Ishikawa (cell line): Measurements from ENCODE around the gene PLCD3.

Source experiments
- CEBPB ChIP-seq: IDR thresholded peaks from 2 replicates; pipeline ENCODE4 v1.6.1; 2012
- CREB1 ChIP-seq: IDR thresholded peaks from 2 replicates; pipeline ENCODE4 v1.6.1; 2012; ENCODE audit warnings: low read depth
- EGR1 ChIP-seq: IDR thresholded peaks from 2 replicates; pipeline ENCODE4 v1.6.1; 2012
- EP300 ChIP-seq: IDR thresholded peaks from 2 replicates; pipeline ENCODE4 v1.6.1; 2012; ENCODE audit warnings: borderline replicate concordance
- NFIC ChIP-seq: IDR thresholded peaks from 2 replicates; pipeline ENCODE4 v1.6.1; 2012
- RAD21 ChIP-seq: IDR thresholded peaks from 2 replicates; pipeline ENCODE4 v1.6.1; 2012; ENCODE audit warnings: low read depth
- TAF1 ChIP-seq: IDR thresholded peaks from 2 replicates; pipeline ENCODE4 v1.6.1; 2012; ENCODE audit warnings: low read depth, mild to moderate bottlenecking
- TCF12 ChIP-seq: IDR thresholded peaks from 2 replicates; pipeline ENCODE4 v1.6.1; 2012; ENCODE audit warnings: low read depth
- TEAD4 ChIP-seq: IDR thresholded peaks from 2 replicates; pipeline ENCODE4 v1.6.1; 2012
- YY1 ChIP-seq: IDR thresholded peaks from 2 replicates; pipeline ENCODE4 v1.6.1; 2012; ENCODE audit warnings: low read depth
- ZBTB7A ChIP-seq: IDR thresholded peaks from 2 replicates; pipeline ENCODE4 v1.6.1; 2012; ENCODE audit warnings: low read depth
- TF ChIP-seq, protein P1 (sequence below): IDR thresholded peaks from 2 replicates; pipeline ENCODE4 v1.6.1; 2012; ENCODE audit warnings: low read depth, mild to moderate bottlenecking
- TF ChIP-seq, protein P2 (sequence below): IDR thresholded peaks from 2 replicates; pipeline ENCODE4 v1.6.1; 2012
- TF ChIP-seq, protein P3 (sequence below): IDR thresholded peaks from 2 replicates; pipeline ENCODE4 v1.6.1; 2012

PLCD3 gene

DNA sequence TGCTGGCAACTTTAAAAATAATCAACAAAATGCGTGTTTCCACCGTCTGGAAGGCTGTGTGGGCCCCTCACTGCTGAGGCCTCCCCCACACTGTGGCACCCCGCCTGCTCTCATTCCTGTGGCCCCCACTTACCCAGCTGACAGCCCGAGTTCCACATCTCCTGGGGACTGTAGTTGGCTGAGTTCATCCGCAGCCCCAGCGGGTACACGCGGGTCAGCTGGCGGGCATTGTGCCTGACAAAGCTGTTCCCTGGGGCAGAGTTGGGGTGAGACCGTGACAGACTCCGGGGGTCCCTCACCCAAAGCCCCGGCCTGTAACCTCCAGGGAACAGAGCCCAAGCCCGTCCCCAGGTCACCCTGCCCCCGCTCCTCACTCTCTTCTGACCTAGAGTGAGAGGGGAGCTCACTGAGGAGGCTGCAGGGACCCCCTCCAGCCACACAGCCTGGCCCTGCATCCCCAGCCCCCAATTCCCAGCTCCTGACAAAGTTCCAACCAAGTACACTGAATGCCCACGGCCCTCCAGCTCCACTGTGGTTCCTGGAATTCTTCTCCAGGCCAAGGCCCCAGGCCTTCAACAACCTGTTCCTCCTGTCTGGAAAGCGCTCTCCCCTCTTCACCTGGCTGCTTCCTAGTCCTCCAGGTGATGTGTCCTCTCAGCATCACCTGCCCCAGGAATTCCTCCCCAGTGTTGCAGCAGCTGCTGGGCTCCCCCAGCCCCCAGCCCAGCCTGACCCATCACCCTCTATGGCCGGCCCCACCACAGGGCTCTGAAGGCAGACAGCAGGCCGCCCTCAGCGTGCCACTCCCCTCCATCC is 18.0 kb downstream of the PLCD3 start:
- TF ChIP-seq CEBPB (no peak), RAD21 (no peak), TAF1 (no peak), EP300 (no peak), NFIC (no peak), ZBTB7A (no peak), CREB1 (no peak), TEAD4 (no peak), TCF12 (no peak), EGR1 (no peak), YY1 (no peak)
- TF ChIP-seq, protein P1, sequence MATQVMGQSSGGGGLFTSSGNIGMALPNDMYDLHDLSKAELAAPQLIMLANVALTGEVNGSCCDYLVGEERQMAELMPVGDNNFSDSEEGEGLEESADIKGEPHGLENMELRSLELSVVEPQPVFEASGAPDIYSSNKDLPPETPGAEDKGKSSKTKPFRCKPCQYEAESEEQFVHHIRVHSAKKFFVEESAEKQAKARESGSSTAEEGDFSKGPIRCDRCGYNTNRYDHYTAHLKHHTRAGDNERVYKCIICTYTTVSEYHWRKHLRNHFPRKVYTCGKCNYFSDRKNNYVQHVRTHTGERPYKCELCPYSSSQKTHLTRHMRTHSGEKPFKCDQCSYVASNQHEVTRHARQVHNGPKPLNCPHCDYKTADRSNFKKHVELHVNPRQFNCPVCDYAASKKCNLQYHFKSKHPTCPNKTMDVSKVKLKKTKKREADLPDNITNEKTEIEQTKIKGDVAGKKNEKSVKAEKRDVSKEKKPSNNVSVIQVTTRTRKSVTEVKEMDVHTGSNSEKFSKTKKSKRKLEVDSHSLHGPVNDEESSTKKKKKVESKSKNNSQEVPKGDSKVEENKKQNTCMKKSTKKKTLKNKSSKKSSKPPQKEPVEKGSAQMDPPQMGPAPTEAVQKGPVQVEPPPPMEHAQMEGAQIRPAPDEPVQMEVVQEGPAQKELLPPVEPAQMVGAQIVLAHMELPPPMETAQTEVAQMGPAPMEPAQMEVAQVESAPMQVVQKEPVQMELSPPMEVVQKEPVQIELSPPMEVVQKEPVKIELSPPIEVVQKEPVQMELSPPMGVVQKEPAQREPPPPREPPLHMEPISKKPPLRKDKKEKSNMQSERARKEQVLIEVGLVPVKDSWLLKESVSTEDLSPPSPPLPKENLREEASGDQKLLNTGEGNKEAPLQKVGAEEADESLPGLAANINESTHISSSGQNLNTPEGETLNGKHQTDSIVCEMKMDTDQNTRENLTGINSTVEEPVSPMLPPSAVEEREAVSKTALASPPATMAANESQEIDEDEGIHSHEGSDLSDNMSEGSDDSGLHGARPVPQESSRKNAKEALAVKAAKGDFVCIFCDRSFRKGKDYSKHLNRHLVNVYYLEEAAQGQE: no peak
- TF ChIP-seq, protein P2, sequence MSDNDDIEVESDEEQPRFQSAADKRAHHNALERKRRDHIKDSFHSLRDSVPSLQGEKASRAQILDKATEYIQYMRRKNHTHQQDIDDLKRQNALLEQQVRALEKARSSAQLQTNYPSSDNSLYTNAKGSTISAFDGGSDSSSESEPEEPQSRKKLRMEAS: no peak
- TF ChIP-seq, protein P3, sequence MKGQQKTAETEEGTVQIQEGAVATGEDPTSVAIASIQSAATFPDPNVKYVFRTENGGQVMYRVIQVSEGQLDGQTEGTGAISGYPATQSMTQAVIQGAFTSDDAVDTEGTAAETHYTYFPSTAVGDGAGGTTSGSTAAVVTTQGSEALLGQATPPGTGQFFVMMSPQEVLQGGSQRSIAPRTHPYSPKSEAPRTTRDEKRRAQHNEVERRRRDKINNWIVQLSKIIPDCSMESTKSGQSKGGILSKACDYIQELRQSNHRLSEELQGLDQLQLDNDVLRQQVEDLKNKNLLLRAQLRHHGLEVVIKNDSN: no peak

DNA sequence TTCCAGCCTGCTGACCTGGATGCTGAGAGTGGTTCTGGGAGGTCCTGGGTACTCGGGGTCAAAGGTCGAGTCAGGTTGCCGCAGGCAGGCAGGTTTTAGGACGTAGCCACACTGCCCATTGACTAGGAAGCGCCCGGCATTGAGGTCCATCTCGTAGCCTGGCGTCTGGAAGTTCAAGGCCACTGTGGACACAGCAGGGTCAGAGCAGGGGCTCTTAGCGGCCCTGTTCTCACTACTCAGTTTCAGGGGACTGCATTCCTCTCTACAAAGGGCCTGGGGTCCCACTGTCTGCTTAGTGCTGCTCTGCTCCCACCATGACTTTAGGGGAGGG is 18.9 kb downstream of the PLCD3 start:
- no peak for TF ChIP-seq TAF1
- TF ChIP-seq ZBTB7A: 0 out of 2 replicates have a peak, but pooled peaks have one; percentile 9

DNA sequence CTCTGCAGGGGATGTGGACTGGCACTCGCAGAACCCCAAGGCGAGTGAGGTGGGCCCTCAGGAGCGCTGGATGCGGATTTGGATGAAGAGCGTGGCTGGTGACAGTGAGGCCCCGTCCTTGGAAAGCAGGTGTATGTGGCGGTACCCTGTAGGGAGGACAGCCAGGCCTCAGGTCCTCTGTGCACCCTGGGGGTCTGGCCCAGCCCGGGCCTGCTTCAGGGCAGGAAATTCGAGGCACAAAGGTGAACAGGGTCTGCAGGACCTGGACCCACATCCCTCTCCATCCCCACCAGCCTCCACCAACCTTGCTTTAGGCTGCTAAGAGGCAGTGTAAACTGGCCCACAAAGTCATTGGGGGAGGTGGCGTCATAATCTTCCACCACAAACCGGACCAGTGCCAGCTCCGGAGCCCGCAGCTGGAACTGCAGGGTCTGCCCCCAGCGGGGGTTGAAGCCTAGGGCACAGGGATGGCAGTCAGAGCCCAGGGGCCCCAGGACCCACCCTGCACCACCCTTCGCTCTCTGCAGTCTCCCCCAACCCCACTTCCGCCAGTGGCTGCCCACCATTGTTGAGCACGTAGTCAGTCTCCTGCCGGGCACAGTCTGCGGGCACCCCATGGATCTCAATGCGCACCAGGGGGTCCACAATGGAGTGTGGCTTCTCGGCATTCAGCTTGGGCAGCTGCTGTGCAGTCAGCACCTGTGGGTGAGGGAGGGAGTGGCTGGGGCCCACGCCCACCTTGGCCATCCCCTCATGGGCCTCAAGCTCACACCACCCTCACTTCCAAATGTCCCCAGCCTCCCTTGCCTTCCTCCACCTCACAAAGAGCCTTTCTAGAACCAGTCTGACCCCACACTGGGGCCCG is 19.5 kb downstream of the PLCD3 start:
- peak; percentile 27; the same call in 1 of the 2 replicates for TF ChIP-seq ZBTB7A
- TF ChIP-seq CEBPB: no peak

DNA sequence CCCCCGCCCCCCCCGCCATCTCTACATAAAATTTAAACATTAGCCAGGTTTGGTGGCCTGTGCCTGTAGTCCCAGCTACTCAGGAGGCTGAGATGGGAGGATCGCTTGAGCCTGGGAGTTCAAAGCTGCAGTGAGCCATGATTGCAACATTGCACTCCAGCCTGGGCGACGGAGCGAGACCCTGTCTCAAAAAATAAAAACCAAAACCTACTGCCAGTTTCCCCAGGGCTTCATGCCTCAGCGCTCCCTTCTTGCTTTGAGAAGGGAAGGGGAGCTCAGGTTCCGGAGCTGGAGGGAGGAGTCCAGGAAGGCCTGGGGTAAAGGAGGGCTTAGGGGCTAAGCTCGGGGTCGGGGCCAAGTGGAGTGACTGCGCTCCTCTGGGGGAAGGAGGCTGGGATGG is 20.5 kb downstream of the PLCD3 start:
- TF ChIP-seq CREB1: no peak
- no peak for TF ChIP-seq EP300
- no peak for TF ChIP-seq TAF1
- TF ChIP-seq RAD21: no peak
- TF ChIP-seq CEBPB: peak; percentile 80

DNA sequence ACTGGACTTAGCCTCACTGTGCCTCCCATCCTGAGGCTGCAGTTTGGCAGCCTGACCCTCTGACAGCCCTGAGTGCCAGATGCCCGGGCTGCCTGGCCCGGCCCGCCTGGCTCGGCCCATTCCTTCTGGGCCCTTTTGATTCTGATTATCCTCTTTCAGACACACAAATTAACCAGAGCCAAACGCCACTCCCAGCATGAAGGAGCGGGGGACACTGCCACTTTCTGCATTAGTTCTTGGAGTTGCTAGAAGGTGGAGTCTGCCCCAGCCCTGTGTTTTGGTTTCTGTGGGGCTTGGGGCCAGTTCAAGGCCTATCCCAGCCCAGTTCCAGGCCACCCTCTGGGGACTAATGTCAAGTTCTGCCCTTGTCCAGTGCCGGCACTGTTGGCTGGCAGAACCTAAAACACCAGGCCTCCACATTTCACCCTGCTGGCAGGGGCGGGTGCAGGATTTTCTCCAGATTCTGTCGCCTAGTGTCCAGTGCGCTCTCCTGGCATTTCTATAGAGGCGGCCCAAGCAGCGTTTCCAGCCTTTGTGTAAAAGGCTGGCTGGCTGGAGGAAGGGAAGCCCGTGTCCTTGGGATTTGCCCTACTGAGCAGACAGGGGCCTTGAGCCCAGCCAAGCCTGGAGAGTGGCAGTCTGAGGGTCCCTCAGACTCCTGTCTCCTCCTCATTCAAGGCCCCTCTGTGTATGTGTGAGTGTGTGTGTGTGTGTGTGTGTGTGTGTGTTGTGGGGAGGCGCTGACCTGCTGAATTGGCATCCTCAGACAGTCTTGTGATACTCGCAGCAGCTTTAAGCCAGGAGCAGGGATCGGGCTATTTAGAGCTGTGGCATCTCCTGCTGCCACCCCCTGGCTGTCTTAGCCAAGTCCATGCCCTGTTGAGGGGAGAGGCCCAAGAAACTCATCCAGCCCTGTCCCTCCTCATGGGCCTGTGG is 21.4 kb downstream of the PLCD3 start:
- TF ChIP-seq, protein P1: no peak
- TF ChIP-seq, protein P2: no peak
- TF ChIP-seq EGR1 (no peak), RAD21 (no peak), EP300 (no peak), ZBTB7A (no peak), CREB1 (no peak), YY1 (no peak)
